LHCN-M2 (cell line): ENCODE measurements around the gene SETD1B. TPM values are rescaled to one million over a fixed set of nuclear protein-coding genes. Genes with fewer than 3 reads are reported as not detected.

ENCODE experiments used
- DNase-seq: peaks from one replicate; pipeline ENCODE4 v3.0.0-alpha.2; 2012; ENCODE audit warnings: low read depth
- total RNA-seq: library from RNA; depleted of rRNA; stranded (reverse); fragments of >200 nt; gene quantifications from 2 replicates; pipeline ENCODE4 v1.2.3, GENCODE V29; 2014

SETD1B gene
- total RNA-seq, 1 experiment from 2014 or later = 2.9 TPM

- peak; percentile 79 for DNase-seq
These were observed 8.5 kb upstream of the SETD1B start for GRCh38 chr12:121795034-121795968.

- peak; percentile 82 for DNase-seq
These were observed 6.7 kb upstream of the SETD1B start for GRCh38 chr12:121796855-121797751.

DNA sequence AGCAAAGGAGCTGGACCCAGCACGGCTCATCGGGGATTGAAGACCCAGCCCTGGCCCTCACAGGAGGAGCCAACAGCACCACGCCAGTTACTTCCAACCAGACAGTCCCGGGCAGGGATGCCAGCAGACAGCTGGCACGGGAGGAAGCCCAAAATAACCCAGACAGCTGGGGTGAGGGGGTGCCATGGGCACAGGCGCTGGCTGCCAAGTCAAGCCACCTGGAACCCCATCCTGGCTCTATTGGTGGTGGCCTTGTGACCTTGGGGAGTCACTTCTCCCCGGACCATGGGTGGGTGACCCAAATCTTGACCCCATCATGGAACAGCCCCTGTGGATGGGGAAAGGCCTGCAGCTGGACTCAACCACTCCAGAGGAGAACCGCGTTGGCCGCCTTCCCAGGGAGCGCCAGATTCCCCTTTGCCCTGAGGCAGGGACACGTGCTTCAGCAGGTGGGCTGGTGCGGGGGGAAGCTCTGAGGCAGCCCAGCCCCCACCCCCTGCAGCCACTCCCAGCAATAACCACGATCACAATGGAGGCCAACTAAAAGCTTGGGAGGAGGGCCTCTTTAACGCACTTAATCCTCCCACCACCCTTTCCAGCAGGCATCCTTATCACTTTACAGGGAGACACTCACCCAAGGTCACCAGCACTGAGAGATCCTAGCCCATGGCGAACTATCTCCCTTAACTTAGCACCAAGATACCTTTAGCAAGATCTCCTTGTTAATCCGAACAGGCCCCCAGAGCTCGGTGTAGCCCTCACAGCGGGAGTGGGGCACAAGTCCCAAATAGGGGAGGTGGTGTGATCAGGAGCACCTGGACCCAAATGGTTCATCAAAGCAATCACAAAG lies 5.6 kb upstream of the SETD1B start:
- peak; percentile 84 for DNase-seq

- DNase-seq = no peak
These were observed 5.0 kb upstream of the SETD1B start for GRCh38 chr12:121798787-121799155.

DNA sequence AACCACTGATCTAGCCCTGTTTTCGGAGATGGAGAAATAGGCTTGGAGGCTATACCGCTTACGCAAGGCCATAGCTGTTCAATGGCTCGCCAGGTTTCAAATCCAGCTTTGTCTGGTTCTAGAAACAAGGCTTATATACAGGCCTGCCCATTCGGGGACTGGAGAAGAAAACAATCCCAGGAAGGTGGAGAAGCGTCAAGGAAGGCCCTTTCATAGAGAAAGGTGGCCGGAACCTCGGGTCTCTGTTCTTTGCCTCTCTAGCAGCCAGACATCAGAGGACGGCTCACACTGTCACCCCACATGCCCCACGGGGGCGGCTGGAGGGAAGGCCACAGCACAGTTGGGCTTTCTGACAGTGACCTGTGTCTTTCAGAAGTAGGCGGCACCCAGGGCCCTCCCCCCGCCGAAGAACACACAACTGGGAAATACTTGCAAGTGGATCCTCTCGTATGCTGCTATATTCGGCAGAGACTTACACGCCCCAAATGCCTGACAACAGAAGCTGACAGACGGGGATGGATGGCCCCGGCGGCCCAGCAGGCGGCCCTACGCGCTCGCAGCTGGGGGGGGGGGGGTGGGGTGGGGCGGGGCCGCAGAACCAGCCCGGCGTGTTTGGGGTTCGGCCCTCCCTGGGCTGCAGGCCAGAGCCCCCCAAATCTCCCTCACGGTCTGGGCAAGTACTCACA lies 4.5 kb upstream of the SETD1B start:
- DNase-seq = peak; percentile 86

DNA sequence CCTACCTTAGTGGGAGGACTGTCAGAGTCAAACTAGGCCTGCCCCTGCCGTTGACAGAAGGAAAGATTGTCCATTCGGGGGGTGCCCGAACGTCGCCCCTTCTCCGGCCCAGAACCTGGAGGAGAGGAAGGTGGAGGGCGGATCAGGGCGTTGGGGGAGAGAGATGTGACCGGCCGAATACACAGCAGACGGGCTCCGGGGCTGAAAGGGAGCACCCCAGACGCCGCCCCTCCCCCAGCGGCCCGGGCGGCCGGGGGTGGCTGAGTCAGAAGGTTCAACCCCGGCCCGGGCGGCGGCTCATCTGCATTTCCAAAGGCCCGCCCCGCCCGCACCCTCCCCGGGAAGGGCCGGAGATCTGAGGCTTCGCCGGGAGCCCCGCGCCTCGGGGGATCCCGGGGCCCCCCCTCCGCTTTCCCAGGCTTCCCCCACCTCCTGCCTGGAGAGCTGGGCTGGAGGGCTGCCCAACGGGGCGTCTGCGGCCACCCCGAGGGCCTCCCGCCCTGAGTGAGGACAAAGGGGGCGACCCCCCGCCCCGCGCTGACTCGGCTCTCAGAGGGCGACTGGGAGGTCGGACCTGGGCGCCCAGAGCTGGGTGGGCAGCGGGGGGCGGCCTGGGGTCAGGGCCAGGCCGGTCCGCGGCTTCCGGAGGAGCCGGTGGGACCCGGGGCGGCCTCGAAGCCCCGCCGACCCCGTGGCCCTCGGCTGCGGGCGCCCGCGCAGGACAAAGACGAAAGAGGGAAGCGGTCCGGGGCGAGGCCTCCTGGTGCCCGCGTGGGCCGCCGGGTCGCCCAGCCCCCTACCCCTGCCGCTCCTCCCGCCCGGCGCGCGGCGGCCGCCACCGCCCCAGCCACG lies 3.7 kb upstream of the SETD1B start:
- peak; percentile 89 for DNase-seq

DNA sequence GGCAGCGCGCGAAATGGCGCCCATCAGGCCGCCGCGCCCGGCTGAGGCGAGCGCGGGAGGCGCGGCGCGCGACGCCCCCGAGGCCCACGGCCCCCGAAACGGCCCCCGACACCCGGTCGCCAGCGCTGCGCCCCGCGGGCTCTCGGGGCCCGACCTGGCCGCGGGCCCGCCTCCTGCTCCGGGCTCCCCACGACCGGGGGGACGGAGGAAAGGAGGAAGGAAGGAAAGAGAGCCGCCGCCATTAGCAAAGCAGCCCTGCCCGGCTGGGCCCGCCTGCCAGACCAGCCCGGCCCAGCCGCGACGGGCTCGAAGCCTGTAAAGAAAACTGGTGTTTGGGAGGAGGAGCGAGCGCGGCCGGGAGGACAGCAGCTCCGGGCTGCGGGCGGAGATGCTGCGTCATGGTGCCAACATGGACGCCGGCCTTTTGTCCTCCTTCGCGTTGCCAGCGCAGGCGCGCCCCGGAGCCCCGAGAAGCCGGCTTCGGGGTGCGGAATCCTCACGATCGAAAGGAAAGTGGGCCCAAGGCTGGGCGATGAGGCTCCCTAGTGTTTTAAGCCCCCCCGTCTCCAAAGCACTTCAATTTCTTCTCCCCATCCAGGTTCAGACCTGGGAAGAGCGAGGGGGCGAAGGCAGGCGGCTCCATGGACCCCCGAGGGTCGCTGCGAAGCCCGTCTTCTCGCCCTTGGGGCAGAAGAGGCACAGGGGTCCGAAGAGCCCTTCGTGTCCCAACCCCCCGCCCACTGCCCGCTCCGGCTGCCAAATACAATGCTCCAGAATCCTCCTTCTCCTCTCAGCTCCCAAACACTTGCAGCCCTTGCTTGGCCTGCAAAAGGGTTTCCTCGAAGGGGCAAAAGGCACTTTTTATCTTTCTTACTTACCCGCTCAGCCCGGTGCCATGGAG lies 2.9 kb upstream of the SETD1B start:
- DNase-seq = peak; percentile 77

DNA sequence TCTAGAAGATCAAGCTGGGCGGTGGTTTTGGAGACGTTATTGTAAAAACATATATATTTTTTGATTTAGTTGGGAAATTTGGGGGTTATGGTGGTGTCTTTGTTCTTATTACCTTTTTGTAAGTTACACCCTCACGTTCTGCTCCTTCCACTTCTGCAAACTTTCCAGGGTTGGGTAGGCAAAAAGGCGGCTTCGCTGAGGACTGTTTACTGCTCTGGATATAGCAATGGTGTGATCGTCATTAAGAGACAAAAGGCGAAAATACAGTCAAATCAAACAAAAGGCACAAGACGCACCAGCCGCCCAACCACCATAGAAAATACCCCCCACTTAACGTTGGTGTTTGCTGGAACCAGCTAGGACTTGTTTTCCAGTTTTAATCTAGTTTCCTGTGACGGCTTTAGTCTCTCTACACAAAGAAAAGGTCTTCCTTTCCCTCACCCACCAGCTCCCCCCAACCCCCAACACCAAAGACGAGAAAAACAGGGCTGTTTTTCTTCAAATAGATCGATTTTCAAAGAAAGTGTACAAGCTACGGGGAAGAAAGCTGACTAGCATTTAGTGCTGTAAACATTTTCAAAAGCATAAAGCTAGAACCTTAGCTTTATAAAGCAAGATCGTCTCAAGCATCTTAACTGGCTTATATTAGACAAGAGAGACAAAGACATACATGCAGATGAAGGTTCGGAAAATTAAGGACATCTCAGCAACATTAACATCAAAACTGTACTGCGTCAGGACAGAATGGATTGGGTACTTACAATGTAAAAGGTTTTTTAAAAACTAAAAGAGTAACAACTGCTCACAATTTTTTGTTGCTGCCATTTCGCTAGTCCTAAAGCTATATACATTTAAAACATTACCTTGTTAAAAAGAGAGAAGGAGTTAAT lies 2.0 kb upstream of the SETD1B start:
- no peak for DNase-seq

- DNase-seq = no peak
These were observed 1.3 kb upstream of the SETD1B start for GRCh38 chr12:121802485-121802842.

DNA sequence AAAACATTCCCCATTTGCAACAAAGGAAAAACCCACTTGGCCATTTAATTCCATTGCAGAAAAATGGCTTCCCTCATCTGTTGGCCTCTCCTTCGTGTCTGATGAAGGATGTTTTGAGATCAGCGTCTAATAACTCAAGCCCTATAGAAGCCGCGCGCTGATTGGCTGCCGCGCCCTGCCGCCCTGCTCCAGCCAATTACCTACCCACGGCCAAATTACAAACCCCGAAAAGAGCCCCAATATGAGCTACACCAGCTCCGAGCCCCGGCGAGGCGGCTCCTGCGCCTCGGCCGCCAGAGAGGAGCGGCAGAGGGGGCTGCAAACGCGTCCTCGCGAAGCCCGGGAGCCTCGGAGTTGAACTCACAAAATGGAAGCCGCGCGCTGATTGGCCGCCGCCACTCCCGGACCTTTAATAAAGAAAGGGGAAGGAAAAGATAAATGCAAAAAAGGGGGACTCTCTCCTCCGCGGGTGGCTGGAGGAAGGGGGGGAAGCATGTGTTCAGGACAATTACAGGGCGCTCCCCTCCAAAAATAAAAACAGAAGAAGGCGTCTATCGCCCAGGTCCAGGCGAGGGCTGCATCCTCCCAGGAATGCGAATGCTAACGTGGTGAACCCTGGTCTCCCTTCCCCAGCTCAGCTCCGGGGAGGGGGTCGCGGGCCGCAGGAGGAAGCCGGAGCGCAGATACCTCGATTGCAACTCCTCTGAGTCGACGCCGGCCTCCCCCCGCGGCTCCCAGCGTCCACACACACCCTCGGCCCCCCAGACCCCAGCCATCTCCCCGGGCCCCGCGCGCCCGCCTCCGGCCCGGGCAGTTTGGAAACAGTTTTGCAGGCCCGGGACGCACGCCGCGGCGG lies 738 bp upstream of the SETD1B start:
- DNase-seq = peak; percentile 96

- DNase-seq = no peak
These were observed 755 bp downstream of the SETD1B start for GRCh38 chr12:121804417-121805111.

DNA sequence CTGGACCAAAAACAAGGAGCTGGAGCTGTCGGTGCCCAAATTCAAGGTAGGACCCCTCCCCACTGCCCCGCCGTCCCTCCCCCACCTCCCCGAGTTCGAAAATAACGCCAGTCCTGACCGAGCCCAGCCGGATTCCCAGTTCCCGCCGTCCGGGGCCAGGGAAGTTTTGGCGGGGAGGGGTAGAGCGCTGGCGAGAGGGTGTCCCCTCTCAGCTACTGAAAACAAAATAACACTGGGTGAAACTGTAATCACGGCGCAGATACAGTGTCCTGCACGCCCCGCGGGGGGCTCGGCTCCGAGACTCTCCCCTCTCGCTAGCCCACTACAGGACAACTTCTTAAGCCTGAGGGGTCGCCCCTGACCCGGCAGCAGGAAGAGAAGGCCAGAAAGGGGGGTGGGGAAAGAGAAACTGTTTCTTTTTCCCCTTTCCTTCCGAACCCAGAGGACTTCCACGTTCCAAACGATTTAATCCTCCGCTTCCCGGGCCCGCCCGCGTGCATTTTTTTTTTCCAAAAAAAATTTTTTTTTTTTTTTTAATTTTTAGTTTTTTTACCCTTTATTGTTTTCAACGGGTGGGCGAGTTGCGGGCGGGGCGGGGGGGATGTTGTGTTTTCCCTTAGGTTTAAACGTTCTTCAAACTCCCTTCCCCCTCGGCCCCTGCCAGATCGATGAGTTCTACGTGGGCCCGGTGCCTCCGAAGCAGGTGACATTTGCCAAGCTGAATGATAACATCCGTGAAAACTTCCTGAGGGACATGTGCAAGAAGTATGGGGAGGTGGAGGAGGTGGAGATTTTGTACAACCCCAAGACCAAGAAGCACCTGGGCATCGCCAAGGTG lies 1.6 kb downstream of the SETD1B start:
- no peak for DNase-seq

- no peak for DNase-seq
These were observed 2.3 kb downstream of the SETD1B start for GRCh38 chr12:121806009-121806545.

GRCh38 chr12:121806546-121807423 lies 3.0 kb downstream of the SETD1B start:
- no peak for DNase-seq
